ENCODE results near the gene ATP5F1D. TPM values are rescaled to one million over a fixed set of nuclear protein-coding genes. Genes with fewer than 3 reads are reported as not detected.
A peak's percentile ranks its signal among the peaks of the same experiment; 100 is the strongest.
"Not testable (repeated sequence)": the region's sequence is repeated elsewhere in the genome, so short reads cannot be mapped to it uniquely, and the experiment has no call there.

ATP5F1D gene
- total RNA-seq: 100 to 1,000 TPM; 102 to 205 (median 137) TPM

DNA sequence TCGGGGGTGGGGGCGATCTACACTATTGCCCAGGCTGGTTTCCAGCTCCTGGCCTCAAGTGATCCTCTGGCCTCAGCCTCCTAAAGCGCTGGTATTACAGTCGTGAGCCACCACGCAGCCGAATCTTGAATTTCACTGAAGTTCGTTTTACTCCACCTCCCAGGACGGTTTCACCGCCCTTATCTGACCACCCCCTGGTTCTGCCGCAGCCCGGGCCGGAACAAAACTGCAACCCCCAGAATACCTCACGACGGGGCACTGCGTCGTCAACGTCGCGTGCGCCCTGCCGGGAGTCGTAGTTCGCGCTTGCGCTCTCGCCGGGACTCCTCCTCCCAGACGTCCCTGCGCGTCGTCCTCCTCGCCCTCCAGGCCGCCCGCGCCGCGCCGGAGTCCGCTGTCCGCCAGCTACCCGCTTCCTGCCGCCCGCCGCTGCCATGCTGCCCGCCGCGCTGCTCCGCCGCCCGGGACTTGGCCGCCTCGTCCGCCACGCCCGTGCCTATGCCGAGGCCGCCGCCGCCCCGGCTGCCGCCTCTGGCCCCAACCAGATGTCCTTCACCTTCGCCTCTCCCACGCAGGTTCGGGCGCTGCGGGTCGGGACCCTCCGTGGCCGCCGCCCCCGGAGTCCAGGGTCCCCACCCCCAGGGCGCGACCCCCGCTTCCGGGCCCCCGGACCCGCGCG is at the start of gene ATP5F1D:
Gene ATP5F1D, plus strand, starts transcription at position 335 of the 679 bp plus-strand sequence. Its CDS starts 100 bp downstream, at position 435.
- WGBS: under 1% methylated on average over 21 of the region's 79 CpGs
- peak; percentile 95 to 98 for DNase-seq (ENCODE audit: low spot score in 2 of 2)
- Histone ChIP-seq H3K4me3 (peak within 1 kb of the TSS; percentile 97), H3K36me3 (no peaks in the 10 kb centered on the region), H3K4me1 (peaks cover 88% of the 10 kb centered on the region), H3K27ac (peak within 1 kb of the TSS; percentile 91), H3K27me3 (peaks cover 7% of the 10 kb centered on the region), H3K9me3 (no peaks in the 10 kb centered on the region)
- TF ChIP-seq CTCF (IDR thresholded peaks at IDR 0.05) (no peak), POLR2A (IDR thresholded peaks at IDR 0.05) (peak; percentile 33 to 38), POLR2AphosphoS5 (IDR thresholded peaks at IDR 0.05) (peak in 1 of 3 donors; percentile 45)

DNA sequence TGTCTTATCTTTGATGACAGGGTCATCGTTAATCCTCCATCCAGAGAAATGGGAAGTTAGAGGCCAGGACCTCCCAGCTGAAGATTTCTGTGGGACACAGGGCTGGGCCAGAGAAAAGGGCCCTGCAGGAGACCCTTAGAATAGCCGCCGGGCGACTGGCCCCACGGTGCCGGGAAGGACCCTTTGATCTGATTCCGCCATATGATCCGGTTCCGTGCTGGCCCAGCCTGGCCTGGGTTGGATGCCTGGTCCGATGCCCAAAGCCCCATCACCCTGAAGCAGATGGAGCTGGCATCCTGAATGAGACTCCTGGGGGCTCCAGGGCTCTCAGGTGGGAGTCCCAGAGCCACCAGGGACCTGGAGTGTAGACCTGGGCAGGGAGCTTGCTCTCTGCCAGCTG is 42.0 kb upstream of the ATP5F1D start:
- TF ChIP-seq CTCF (IDR thresholded peaks at IDR 0.05): no peak
- TF ChIP-seq POLR2A (IDR thresholded peaks at IDR 0.05): no peak
- TF ChIP-seq EP300 (IDR thresholded peaks at IDR 0.05): no peak
- TF ChIP-seq POLR2AphosphoS5 (IDR thresholded peaks at IDR 0.05): no peak
- H3K36me3 ChIP-seq: no peaks in the 10 kb centered on the region
- no peaks in the 10 kb centered on the region for H3K9me3 ChIP-seq
- H3K4me3 ChIP-seq: no peak overlapping the region
- WGBS: 97% methylated on average over 10 of the region's 10 CpGs
- no peak for DNase-seq (ENCODE audit: low spot score in 2 of 2)
- H3K4me1 ChIP-seq: peaks cover 1% of the 10 kb centered on the region
- no peak overlapping the region for H3K27ac ChIP-seq
- H3K27me3 ChIP-seq: no peaks in the 10 kb centered on the region

GRCh38 chr19:1200614-1201013 is 40.9 kb upstream of the ATP5F1D start:
- H3K4me1 ChIP-seq; H3K4me3 ChIP-seq; H3K27me3 ChIP-seq; H3K9me3 ChIP-seq; H3K36me3 ChIP-seq; H3K27ac ChIP-seq; DNase-seq (ENCODE audit: low spot score in 2 of 2): not testable (repeated sequence)
- 88% methylated on average over 4 of the region's 4 CpGs for WGBS

- TF ChIP-seq CTCF (IDR thresholded peaks at IDR 0.05) (no peak), POLR2A (IDR thresholded peaks at IDR 0.05) (peak; percentile 14 to 55), POLR2AphosphoS5 (IDR thresholded peaks at IDR 0.05) (peak in 2 of 3 donors; percentile 55 to 80)
- Histone ChIP-seq H3K27ac (peak within 1 kb of the TSS; percentile 76), H3K9me3 (no peaks in the 10 kb centered on the region), H3K36me3 (no peaks in the 10 kb centered on the region), H3K4me1 (peaks cover 43% of the 10 kb centered on the region), H3K4me3 (peak within 1 kb of the TSS; percentile 69), H3K27me3 (no peaks in the 10 kb centered on the region)
- peak; percentile 99 to 100 for DNase-seq (ENCODE audit: low spot score in 2 of 2)
- WGBS: 36% methylated on average over 9 of the region's 114 CpGs
Observed at GRCh38 chr19:1205114-1206099, 36.1 kb upstream of the ATP5F1D start, which contains the start of gene STK11. TSS of gene STK11 (plus strand) at chr19:1205778. CDS start at chr19:1206914, 1,136 bp downstream.

DNA sequence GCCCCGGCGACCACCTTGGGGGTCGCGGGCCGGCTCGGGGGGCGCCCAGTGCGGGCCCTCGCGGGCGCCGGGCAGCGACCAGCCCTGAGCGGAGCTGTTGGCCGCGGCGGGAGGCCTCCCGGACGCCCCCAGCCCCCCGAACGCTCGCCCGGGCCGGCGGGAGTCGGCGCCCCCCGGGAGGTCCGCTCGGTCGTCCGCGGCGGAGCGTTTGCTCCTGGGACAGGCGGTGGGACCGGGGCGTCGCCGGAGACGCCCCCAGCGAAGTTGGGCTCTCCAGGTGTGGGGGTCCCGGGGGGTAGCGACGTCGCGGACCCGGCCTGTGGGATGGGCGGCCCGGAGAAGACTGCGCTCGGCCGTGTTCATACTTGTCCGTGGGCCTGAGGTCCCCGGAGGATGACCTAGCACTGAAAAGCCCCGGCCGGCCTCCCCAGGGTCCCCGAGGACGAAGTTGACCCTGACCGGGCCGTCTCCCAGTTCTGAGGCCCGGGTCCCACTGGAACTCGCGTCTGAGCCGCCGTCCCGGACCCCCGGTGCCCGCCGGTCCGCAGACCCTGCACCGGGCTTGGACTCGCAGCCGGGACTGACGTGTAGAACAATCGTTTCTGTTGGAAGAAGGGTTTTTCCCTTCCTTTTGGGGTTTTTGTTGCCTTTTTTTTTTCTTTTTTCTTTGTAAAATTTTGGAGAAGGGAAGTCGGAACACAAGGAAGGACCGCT is 35.2 kb upstream of the ATP5F1D start:
- no peaks in the 10 kb centered on the region for H3K9me3 ChIP-seq
- H3K4me3 ChIP-seq: peak overlapping the region; percentile 69
- peak overlapping the region; percentile 58 for H3K27ac ChIP-seq
- 4% methylated on average over 19 of the region's 78 CpGs for WGBS
- no peak for DNase-seq (ENCODE audit: low spot score in 2 of 2)
- no peaks in the 10 kb centered on the region for H3K27me3 ChIP-seq
- peaks cover 52% of the 10 kb centered on the region for H3K4me1 ChIP-seq
- TF ChIP-seq POLR2AphosphoS5 (IDR thresholded peaks at IDR 0.05): no peak
- TF ChIP-seq EP300 (IDR thresholded peaks at IDR 0.05): no peak
- no peak for TF ChIP-seq POLR2A (IDR thresholded peaks at IDR 0.05)
- no peak for TF ChIP-seq CTCF (IDR thresholded peaks at IDR 0.05)
- no peaks in the 10 kb centered on the region for H3K36me3 ChIP-seq

All from suprapubic skin (tissue), 4 donors.